Astrocyte (in vitro differentiated cells and primary cell): ENCODE measurements around the gene MYBL2. TPM values are rescaled to one million over a fixed set of nuclear protein-coding genes. Genes with fewer than 3 reads are reported as not detected.

Source experiments
- DNase-seq: peaks from one replicate; pipeline ENCODE4 v3.0.0-alpha.2; 2010; ENCODE audit warnings: low read depth
- FAIRE-seq: peaks from 2 replicates; lab custom pipeline; 2011; peaks lifted over from hg19 to GRCh38; lab: Jason Lieb, UNC
- H2AFZ ChIP-seq: 2 replicates; pipeline ENCODE4 v1.6.0; 2012; ENCODE audit warnings: low read depth, low read length, inconsistent platforms
- H3K27ac ChIP-seq: 2 replicates; pipeline ENCODE4 v1.5.1; 2011; ENCODE audit warnings: low read depth, low read length, inconsistent platforms
- H3K27me3 ChIP-seq: 2 replicates; pipeline ENCODE4 v1.6.0; 2011; ENCODE audit warnings: low read length, inconsistent platforms; ENCODE audit not compliant: insufficient read depth
- H3K36me3 ChIP-seq: 2 replicates; pipeline ENCODE4 v1.5.1; 2011; ENCODE audit warnings: low read length, inconsistent platforms; ENCODE audit not compliant: insufficient read depth
- H3K4me1 ChIP-seq: 2 replicates; pipeline ENCODE4 v1.5.1; 2011; ENCODE audit warnings: low read length, inconsistent platforms; ENCODE audit not compliant: insufficient read depth
- H3K4me2 ChIP-seq: 2 replicates; pipeline ENCODE4 v1.6.0; 2012; ENCODE audit warnings: low read length, inconsistent platforms
- H3K4me3 ChIP-seq: 2 replicates; pipeline ENCODE4 v1.5.1; 2011; ENCODE audit warnings: low read depth, mild to moderate bottlenecking, low read length, inconsistent platforms; ENCODE audit not compliant: insufficient read depth
- H3K79me2 ChIP-seq: 2 replicates; pipeline ENCODE4 v1.6.0; 2012; ENCODE audit warnings: mild to moderate bottlenecking, low read length, inconsistent platforms; ENCODE audit not compliant: insufficient read depth
- H3K9ac ChIP-seq: 2 replicates; pipeline ENCODE4 v1.6.0; 2012; ENCODE audit warnings: mild to moderate bottlenecking, low read length, inconsistent platforms
- H3K9me3 ChIP-seq: 2 replicates; pipeline ENCODE4 v1.5.1; 2012; ENCODE audit warnings: low read depth, mild to moderate bottlenecking, low read length, inconsistent platforms; ENCODE audit not compliant: insufficient read depth
- H4K20me1 ChIP-seq: 2 replicates; pipeline ENCODE4 v1.6.0; 2012; ENCODE audit warnings: low read length, inconsistent platforms; ENCODE audit not compliant: insufficient read depth
- H3K27ac Mint-ChIP-seq: one replicate; pipeline ENCODE4 v1.8.0; 2021; ENCODE audit warnings: mild to moderate bottlenecking, mixed read lengths; ENCODE audit not compliant: unreplicated experiment
- H3K27me3 Mint-ChIP-seq: one replicate; pipeline ENCODE4 v1.8.0; 2021; ENCODE audit warnings: low read depth, mixed read lengths; ENCODE audit not compliant: unreplicated experiment
- H3K36me3 Mint-ChIP-seq: one replicate; pipeline ENCODE4 v1.8.0; 2021; ENCODE audit warnings: low read depth, mixed read lengths; ENCODE audit not compliant: unreplicated experiment
- H3K4me1 Mint-ChIP-seq: one replicate; pipeline ENCODE4 v1.8.0; 2021; ENCODE audit warnings: low read depth, mixed read lengths; ENCODE audit not compliant: unreplicated experiment
- H3K4me3 Mint-ChIP-seq: one replicate; pipeline ENCODE4 v1.8.0; 2021; ENCODE audit warnings: mild to moderate bottlenecking, moderate library complexity, mixed read lengths; ENCODE audit not compliant: unreplicated experiment
- H3K9me3 Mint-ChIP-seq: one replicate; pipeline ENCODE4 v1.8.0; 2021; ENCODE audit warnings: mild to moderate bottlenecking, mixed read lengths; ENCODE audit not compliant: unreplicated experiment
- CTCF ChIP-seq: IDR thresholded peaks from 2 replicates; pipeline ENCODE4 v1.5.1; 2011; ENCODE audit warnings: low read depth, mild to moderate bottlenecking, inconsistent platforms, low read length, moderate library complexity; ENCODE audit not compliant: insufficient read depth
- EZH2 ChIP-seq: IDR thresholded peaks from 2 replicates; pipeline ENCODE4 v1.6.1; 2012; ENCODE audit warnings: mild to moderate bottlenecking, low read length, inconsistent platforms; ENCODE audit not compliant: insufficient read depth
- total RNA-seq: library from RNA; stranded (reverse); gene quantifications from 2 replicates; pipeline ENCODE4 v1.2.1, GENCODE V29; 2021

Gene MYBL2
- total RNA-seq, 1 donor from 2014 or later: 6.2 TPM

- Histone ChIP-seq H3K4me1 (peaks cover 13% of the 10 kb centered on the region), H3K79me2 (no peaks in the 10 kb centered on the region), H3K9ac (no peak overlapping the region), H3K4me3 (no peak overlapping the region), H3K4me2 (no peak overlapping the region), H3K27ac (no peak overlapping the region), H2AFZ (no peak overlapping the region), H4K20me1 (no peaks in the 10 kb centered on the region), H3K36me3 (no peaks in the 10 kb centered on the region), H3K27me3 (no peaks in the 10 kb centered on the region), H3K9me3 (no peaks in the 10 kb centered on the region)
- Mint-ChIP-seq H3K4me3 (no peak overlapping the region), H3K4me1 (peaks cover 11% of the 10 kb centered on the region), H3K27me3 (peaks cover 2% of the 10 kb centered on the region), H3K27ac (no peak overlapping the region), H3K36me3 (no peaks in the 10 kb centered on the region), H3K9me3 (no peaks in the 10 kb centered on the region)
- DNase-seq: no peak
- no peak for FAIRE-seq
- TF ChIP-seq EZH2 (no peak), CTCF (no peak)
These were observed 79.6 kb downstream of the MYBL2 start for GRCh38 chr20:43746344-43747137.

GRCh38 chr20:43748274-43748673, 81.4 kb downstream of the MYBL2 start:
- TF ChIP-seq EZH2 (no peak), CTCF (no peak)
- peaks cover 20% of the 10 kb centered on the region for H3K4me1 Mint-ChIP-seq
- no peak overlapping the region for H3K27ac ChIP-seq
- no peaks in the 10 kb centered on the region for H3K9me3 Mint-ChIP-seq
- H4K20me1 ChIP-seq: no peaks in the 10 kb centered on the region
- no peaks in the 10 kb centered on the region for H3K36me3 Mint-ChIP-seq
- no peak overlapping the region for H3K9ac ChIP-seq
- H3K79me2 ChIP-seq: no peaks in the 10 kb centered on the region
- H3K27me3 Mint-ChIP-seq: peaks cover 2% of the 10 kb centered on the region
- H3K27ac Mint-ChIP-seq: no peak overlapping the region
- no peak overlapping the region for H3K4me3 ChIP-seq
- no peak overlapping the region for H3K4me3 Mint-ChIP-seq
- no peak overlapping the region for H3K4me2 ChIP-seq
- no peaks in the 10 kb centered on the region for H3K9me3 ChIP-seq
- H2AFZ ChIP-seq: no peak overlapping the region
- H3K36me3 ChIP-seq: no peaks in the 10 kb centered on the region
- no peaks in the 10 kb centered on the region for H3K27me3 ChIP-seq
- DNase-seq (no peak), FAIRE-seq (no peak)
- H3K4me1 ChIP-seq: peaks cover 26% of the 10 kb centered on the region

- Mint-ChIP-seq H3K4me3 (no peak overlapping the region), H3K36me3 (no peaks in the 10 kb centered on the region), H3K4me1 (peaks cover 14% of the 10 kb centered on the region), H3K27me3 (peaks cover 8% of the 10 kb centered on the region), H3K27ac (no peak overlapping the region), H3K9me3 (no peaks in the 10 kb centered on the region)
- Histone ChIP-seq H2AFZ (no peak overlapping the region), H4K20me1 (no peaks in the 10 kb centered on the region), H3K36me3 (no peaks in the 10 kb centered on the region), H3K4me2 (peak overlapping the region; percentile 23), H3K27me3 (no peaks in the 10 kb centered on the region), H3K4me1 (peaks cover 26% of the 10 kb centered on the region), H3K4me3 (no peak overlapping the region), H3K27ac (no peak overlapping the region), H3K9me3 (no peaks in the 10 kb centered on the region), H3K79me2 (no peaks in the 10 kb centered on the region), H3K9ac (no peak overlapping the region)
- DNase-seq (no peak), FAIRE-seq (no peak)
- no peak for TF ChIP-seq EZH2
- peak; percentile 73 for TF ChIP-seq CTCF
These were observed 82.9 kb downstream of the MYBL2 start for GRCh38 chr20:43749734-43750294.
